ENCODE measurements around the gene EFNA3.

EFNA3 gene

GRCh38 chr1:155107309-155108264 lies 28.9 kb downstream of the EFNA3 start:
- TF ChIP-seq CTCF (IDR thresholded peaks at IDR 0.05): no peak

- TF ChIP-seq CTCF (IDR thresholded peaks at IDR 0.05): no peak
Measured at GRCh38 chr1:155108296-155108695, 29.7 kb downstream of the EFNA3 start.

GRCh38 chr1:155110381-155110780 lies 31.7 kb downstream of the EFNA3 start:
- no peak for TF ChIP-seq CTCF (IDR thresholded peaks at IDR 0.05)

- TF ChIP-seq CTCF (IDR thresholded peaks at IDR 0.05): no peak
Measured at GRCh38 chr1:155110826-155111225, 32.2 kb downstream of the EFNA3 start.

GRCh38 chr1:155113450-155113980 lies 34.9 kb downstream of the EFNA3 start:
- TF ChIP-seq CTCF (IDR thresholded peaks at IDR 0.05): no peak

GRCh38 chr1:155116113-155116764 lies 37.6 kb downstream of the EFNA3 start:
- no peak for TF ChIP-seq CTCF (IDR thresholded peaks at IDR 0.05)

- no peak for TF ChIP-seq CTCF (IDR thresholded peaks at IDR 0.05)
Measured at GRCh38 chr1:155117610-155118009, 39.0 kb downstream of the EFNA3 start.
